Measurements from ENCODE around the gene CHCHD2.
"Not testable (repeated sequence)": the region's sequence is repeated elsewhere in the genome, so short reads cannot be mapped to it uniquely, and the experiment has no call there.

The CHCHD2 gene

DNA sequence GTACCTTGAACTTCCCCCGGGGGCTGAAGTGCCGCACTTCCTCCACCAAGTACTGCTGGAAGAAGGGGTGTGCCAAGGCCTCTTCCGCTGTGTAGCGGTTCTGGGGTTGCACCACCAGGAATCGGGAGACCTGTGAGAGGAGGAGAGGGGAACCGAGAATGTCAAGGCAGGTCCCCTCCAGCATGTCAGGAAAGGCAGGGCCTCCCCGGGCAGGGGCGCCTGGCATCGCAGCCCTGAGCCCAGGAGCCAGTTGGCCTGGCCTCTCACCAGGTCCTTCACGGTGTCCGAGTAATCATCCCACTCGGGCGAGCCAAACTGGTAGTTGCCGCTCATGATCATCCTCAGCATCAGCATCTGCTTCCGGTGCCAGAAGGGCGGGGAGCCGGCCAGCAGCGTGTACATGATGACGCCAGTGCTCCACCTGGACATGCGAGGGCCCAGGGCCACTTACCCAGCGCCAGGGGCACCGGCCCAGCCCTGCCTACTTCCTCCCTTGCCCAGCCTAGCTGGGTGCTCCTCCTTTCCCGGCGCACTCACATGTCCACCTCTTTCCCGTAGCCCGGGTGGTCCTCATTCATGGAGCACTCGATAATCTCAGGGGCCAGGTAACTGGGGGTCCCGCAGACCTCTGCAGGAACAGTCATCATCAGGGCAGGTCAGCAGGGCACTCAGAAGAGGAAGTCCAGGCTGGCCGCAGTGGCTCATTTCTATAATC is 24.5 kb downstream of the CHCHD2 start:
- DNase-seq = no peak

DNA sequence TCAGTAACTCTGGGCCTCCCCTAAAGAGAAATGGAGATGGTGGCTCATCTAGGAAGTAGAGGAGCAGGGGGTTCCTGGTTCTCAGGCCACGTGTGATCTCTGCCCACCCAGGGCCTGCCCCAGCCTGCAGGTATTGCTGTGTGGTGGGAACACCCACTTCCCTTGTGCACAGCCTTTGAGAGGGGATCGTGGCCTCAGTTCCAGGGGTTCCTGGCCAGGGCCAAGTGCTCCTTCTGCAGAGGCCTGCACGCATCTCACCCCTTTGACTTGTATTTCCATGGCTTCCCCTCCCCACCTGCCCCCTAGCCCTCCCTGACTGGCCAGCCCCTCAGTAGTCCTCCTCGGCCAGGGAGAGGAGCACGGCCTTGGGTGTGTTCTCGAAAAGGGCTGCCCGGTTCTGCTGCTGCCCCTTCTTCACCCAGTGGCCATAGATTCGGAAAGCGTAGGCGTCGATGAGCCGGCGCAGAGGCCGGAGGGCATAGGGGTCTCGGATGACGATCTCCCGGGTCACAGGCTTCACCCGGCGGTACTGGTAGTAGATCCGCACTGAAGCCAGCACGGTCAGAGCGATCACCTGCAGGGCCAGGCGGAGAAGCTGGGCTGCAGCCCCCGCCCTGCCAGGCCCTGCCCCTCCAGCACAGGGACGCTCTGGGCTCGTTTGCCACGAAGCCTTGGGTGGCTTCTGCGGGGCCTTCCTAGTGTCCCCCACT is 25.4 kb downstream of the CHCHD2 start:
- DNase-seq = not testable (repeated sequence)

DNA sequence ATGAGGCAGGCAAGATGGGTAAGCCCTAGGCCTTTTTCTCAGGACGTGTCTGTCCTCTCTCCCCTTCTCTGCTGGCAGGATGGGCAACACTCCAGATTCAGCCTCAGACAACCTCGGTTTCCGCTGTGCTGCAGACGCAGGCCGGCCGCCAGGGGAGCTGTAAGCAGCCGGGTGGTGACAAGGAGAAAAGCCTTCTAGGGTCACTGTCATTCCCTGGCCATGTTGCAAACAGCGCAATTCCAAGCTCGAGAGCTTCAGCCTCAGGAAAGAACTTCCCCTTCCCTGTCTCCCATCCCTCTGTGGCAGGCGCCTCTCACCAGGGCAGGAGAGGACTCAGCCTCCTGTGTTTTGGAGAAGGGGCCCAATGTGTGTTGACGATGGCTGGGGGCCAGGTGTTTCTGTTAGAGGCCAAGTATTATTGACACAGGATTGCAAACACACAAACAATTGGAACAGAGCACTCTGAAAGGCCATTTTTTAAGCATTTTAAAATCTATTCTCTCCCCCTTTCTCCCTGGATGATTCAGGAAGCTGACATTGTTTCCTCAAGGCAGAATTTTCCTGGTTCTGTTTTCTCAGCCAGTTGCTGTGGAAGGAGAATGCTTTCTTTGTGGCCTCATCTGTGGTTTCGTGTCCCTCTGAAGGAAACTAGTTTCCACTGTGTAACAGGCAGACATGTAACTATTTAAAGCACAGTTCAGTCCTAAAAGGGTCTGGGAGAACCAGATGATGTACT is 26.7 kb downstream of the CHCHD2 start:
- no peak for DNase-seq

DNA sequence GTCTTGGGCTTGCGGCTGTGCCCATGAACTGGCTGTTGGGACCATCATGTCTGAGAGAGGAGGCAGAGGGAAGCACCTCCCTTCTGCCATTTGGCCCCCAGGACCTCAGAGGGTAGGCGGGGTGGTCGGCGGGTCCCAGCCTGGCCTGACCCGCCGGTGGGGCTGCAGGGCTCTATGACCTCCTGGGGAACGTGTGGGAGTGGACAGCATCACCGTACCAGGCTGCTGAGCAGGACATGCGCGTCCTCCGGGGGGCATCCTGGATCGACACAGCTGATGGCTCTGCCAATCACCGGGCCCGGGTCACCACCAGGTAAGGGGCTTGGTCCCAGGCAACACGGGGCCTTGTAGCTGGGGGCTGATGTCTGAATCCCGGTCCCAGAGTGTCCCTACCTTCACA is 28.1 kb downstream of the CHCHD2 start:
- DNase-seq = no peak

DNA sequence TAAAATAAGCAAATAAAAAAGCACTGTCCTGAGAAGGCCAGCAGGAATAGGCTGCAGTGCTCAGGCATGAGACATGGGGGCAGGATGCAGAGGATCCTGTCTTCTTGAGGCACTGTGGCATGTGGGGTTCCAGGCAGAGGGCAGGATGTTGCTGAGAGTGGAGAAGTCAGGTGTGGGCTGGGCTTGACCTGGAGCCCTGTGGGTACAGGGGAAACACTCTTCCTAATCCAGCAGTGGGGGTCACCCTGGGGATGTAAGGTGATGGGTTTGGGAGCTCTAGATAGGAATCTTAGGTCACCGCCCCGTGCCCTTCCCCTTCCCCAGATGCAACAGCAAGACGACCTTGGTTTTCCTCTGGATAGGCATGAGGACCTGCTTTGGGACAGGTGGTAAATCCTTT is 28.6 kb downstream of the CHCHD2 start:
- no peak for DNase-seq

DNA sequence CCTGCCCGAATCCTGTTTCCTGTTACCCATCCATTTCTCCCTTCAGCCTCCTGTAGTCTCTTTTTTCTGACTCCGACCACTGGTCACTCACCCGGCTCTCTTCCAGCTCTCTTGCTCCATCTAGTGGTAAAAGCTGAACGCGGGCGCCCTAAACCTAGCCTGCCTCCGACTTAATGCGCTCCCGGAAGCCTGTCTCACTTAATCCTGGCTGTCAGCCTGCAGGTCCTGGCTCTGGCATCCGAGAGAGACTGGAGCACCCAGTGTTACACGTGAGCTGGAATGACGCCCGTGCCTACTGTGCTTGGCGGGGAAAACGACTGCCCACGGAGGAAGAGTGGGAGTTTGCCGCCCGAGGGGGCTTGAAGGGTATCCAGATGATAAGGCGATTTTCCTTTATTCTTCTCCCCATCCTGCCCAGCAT is 31.9 kb downstream of the CHCHD2 start:
- DNase-seq = peak; percentile 44 to 76

DNA sequence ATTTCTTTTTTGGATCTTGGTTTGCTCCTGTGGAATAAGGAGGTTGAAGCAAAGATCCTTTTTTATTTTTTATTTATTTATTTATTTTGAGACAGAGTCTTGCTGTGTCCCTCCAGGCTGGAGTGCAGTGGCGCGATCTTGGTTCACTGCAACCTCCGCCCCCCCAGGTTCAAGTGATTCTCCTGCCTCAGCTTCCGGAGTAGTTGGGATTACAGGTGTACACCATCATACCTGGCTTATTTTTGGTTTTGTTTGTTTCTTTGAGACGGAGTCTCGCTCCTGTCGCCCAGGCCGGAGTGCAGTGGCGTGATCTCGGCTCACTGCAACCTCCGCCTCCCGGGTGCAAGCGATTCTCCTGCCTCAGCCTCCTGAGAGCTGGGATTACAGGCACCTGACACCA is 39.9 kb downstream of the CHCHD2 start:
- DNase-seq = not testable (repeated sequence)

DNA sequence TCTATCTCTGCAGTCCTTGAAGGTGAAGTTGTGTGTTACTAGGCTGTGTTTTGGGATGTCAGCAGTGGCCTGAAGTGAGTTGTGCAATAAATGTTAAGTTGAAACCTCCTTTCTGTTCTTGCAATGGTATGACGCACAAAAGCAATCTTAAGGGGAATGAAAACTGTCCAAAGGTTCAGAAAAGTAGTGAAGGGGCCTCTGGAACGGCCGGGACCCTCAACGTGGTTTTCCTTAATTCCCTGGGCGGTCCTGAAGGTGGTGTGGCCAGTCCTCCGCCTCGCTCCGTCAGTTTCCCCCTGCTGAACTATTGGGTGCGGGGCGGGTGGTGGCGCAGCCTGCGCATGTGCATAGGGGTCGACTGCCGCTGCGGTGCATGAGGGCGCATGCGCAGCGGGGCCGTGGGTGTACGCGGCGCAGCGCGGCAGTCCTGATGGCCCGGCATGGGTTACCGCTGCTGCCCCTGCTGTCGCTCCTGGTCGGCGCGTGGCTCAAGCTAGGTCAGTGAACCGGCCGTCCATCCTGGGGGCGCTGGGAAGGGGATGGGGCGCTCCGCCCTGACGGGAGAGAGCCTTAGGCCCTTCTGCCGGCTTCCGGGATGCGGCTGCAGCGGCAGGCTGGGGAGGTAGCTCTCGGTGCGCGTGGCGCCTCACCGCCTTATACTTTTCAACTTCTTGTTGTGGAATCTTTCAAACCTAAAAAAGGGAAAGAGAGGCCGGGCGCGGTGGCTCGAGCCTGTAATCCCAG is 42.2 kb downstream of the CHCHD2 start, which contains the start of gene SUMF2:
Gene SUMF2 (plus strand): TSS at position 405 of the 744 bp plus-strand sequence. CDS start 26 bp downstream, at position 431.
- DNase-seq = peak; percentile 41 to 81

DNA sequence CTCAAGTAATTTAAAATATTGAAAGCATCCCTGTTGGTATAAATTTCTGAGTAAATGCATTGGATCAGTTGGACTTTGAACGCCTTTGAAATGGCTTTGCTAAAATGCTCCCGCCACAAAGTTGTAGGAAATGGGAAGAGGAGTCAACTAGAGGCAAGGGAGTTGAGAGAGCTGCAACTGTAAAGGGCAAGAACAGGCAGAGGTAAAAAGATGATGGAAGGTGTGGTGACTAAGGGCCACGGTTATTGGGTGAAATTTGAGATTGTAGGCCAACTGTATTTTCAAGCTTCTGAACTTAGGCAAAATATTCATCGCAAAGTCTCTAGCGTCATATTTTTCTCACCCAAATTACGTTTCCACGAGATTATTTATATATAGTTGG is 42.8 kb downstream of the CHCHD2 start:
- DNase-seq = no peak

DNA sequence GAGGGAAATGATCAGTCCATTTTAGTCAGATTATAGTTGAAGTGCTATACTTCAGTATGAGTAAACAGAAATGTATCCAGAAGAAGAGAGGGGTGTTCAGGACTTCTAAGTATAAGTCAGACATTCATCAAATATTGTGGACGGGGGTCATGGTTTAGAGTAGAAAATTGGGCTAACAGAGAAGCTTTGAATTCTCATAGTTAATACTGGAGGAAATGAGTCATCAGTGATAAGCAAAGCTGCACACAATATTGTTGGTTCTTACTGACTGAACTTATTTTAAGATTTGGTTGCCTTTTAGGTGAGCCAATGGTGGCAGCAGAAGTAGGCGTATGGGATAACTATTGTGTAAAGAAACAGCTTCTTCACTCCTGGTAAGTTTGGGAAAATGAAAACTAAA is 43.9 kb downstream of the CHCHD2 start:
- peak in 1 of 2 experiments; percentile 77 for DNase-seq

DNA sequence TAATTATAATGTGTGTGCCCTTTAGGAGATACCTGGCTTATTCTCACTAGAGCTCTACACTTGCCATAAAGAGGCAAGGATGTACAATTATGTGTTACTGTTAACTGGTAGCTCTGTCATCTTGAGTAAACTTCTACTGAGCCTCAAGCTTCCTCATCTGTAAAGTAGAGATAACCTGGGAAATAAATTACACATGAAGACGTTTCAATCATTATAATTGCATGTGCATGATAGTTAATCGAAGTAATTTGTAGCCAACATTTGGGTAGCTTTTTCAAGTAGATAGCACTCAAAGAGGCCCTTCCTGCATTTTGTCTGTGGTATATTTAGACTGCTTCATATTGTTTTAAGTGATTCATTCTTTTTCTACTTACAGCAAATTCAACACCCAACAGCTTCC is 52.3 kb downstream of the CHCHD2 start:
- no peak for DNase-seq

DNA sequence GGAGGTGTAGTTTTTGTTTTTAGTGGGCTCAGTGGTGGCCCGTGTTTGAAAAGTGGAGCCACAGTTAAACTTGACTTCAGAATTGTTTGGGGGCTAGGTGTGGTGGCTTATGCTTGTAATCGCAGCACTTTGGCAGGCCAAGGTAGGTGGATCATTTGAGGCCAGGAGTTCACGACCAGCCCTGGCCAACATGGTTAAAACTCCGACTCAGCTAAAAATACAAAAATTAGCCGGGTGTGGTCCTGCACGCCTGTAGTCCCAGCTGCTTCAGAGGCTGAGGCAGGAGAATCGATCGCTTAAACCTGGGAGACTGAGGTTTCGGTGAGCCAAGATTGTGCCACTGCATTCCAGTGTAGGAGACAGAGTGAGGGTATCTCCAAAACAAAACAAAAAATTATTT is 52.9 kb downstream of the CHCHD2 start:
- DNase-seq = no peak

All from SW 1271 (cell line).